NCI-H524 treated with DMSO at 0.1 percent for 48 hours (cell line): Measurements from ENCODE around the gene DTNB.

ENCODE experiments used
- DNase-seq: peaks from one replicate; lab custom pipeline; 2025; lab: John Stamatoyannopoulos, UW

The DTNB gene

GRCh38 chr2:25460261-25460905 is 213.0 kb downstream of the DTNB start:
- no peak for DNase-seq

GRCh38 chr2:25454824-25455611 is 218.4 kb downstream of the DTNB start:
- no peak for DNase-seq

GRCh38 chr2:25453199-25453905 is 220.0 kb downstream of the DTNB start:
- DNase-seq, result no peak

- no peak for DNase-seq
These were observed 224.6 kb downstream of the DTNB start for GRCh38 chr2:25448808-25449207.

- no peak for DNase-seq
These were observed 226.4 kb downstream of the DTNB start for GRCh38 chr2:25447018-25447417.

GRCh38 chr2:25446122-25446521 is 227.3 kb downstream of the DTNB start:
- no peak for DNase-seq

- DNase-seq, result no peak
These were observed 227.9 kb downstream of the DTNB start for GRCh38 chr2:25445464-25445863.

GRCh38 chr2:25444608-25445270 is 228.6 kb downstream of the DTNB start:
- no peak for DNase-seq

- DNase-seq, result no peak
These were observed 229.6 kb downstream of the DTNB start for GRCh38 chr2:25443766-25444165.

GRCh38 chr2:25441353-25441752 is 232.0 kb downstream of the DTNB start:
- no peak for DNase-seq

GRCh38 chr2:25438793-25439192 is 234.6 kb downstream of the DTNB start:
- no peak for DNase-seq

GRCh38 chr2:25437881-25438662 is 235.3 kb downstream of the DTNB start:
- DNase-seq, result no peak

- no peak for DNase-seq
These were observed 238.0 kb downstream of the DTNB start for GRCh38 chr2:25435421-25435820.

- DNase-seq, result no peak
These were observed 241.8 kb downstream of the DTNB start for GRCh38 chr2:25431604-25432003.

GRCh38 chr2:25430556-25430955 is 242.8 kb downstream of the DTNB start:
- DNase-seq, result no peak

- no peak for DNase-seq
These were observed 247.1 kb downstream of the DTNB start for GRCh38 chr2:25426326-25426725.

GRCh38 chr2:25424426-25425028 is 248.8 kb downstream of the DTNB start:
- no peak for DNase-seq

GRCh38 chr2:25421820-25422411 is 251.5 kb downstream of the DTNB start:
- DNase-seq, result no peak

- DNase-seq, result no peak
These were observed 252.1 kb downstream of the DTNB start for GRCh38 chr2:25421289-25421688.

- DNase-seq, result no peak
These were observed 252.5 kb downstream of the DTNB start for GRCh38 chr2:25420820-25421237.
